NCI-H2227 treated with DMSO at 0.1 percent for 48 hours (cell line): ENCODE data around the gene USP36.
"Not testable (repeated sequence)": the region's sequence is repeated elsewhere in the genome, so short reads cannot be mapped to it uniquely, and the experiment has no call there.

Source experiments
- DNase-seq: peaks from one replicate; lab custom pipeline; 2025; lab: John Stamatoyannopoulos, UW

USP36 gene

DNA sequence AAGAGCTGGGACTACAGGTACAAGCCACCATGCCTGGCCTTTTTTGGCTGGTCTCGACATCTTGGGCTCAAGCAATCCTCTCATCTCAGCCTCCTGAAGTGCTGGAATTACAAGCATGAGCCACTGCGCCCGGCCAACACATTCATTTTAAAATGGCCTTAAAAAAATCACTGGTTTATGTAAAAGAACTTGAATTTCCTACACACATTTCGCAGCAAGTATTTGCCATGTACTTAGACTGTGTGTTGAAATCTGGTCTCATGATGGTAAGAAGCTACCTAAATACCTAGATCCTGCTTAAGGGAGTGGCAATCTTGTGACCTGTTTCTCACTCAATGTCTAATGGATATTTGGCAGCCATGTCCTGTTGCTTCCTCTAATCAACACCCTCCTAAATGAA is 50.1 kb downstream of the USP36 start:
- DNase-seq: no peak

DNA sequence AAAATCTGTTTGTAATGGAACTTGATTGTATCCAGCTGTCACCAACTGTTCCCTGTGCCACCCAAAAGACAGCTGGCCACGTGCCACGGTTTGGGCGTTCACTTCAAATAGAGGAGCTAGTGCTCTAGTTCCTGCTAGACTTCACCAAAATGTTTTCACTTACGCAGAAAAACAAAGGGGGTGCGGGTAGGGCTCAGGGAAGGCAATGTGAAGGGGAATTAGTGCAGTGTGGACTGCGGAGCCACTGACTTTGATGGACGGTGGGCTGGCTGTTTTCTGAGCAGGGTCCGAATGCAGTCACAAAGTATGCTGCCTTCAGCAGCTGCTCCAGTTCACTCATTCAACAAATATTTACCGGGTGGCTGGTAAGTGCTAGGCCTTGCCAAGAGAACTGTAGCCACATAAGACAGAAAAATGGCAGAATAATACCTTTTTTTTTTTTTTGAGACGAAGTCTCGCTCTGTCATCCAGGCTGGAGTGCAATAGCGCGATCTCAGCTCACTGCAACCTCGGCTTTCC is 50.9 kb downstream of the USP36 start:
- no peak for DNase-seq

DNA sequence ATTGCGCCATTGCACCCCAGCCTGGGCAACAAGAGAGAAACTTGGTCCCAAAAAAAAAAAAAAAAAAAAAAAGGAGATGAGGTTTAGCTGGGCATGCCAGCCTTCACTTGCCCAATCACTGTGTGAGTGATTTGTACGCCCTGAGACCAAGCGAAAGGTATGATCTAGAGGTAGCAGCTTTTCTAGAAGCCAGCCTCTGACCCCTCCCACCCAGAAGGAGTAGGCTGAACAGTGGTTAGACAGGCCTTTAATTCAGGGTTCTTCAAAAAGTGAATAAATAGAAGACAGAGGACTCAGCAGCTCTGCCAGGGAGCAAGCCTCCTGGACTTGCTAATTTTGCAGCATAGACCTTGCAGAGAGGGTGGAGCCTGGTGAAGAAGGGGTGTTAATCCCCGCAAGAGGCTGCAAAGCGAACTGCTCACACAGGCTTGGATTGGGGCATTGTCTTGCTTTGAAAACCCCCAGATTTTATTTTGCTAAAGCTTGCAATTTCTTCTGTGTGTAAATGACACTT is 51.4 kb downstream of the USP36 start:
- no peak for DNase-seq

DNA sequence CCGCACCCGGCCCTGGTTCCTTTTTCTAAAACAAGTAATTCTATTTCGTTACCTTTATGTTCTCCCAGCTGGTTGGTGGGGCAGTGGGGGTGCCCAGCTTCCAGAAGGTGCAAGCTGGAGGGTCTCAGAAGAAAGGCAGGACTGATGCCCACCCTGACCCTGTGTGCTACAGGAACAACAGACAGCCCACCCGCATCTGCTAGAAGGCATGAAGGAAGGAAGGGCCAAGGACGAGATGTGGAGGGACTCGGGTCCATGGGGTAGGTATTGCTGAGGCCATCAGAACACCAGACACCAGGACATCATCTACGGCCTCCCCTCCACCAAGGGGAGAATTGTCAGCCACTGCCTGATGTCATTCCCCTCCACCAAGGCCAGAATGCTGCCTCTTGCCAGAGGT is 52.2 kb downstream of the USP36 start:
- DNase-seq: no peak

DNA sequence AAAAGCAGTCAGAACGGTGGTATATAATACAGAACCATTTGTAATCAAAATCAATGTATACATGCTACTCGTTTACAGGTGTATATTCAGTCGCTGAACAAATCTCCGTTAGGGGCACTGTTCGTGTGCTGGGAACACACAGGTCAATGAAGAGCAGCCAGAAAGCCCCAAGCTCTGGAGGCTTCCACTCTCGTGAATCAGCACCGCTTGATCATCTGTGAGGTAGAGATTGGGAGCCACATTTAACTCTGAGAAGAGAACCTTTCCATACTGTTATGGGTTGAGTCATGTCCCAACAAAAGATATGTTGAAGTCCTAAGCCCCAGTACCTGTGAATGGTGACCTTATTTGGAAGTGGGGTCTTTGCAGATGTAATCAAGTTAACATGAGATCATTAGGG is 53.2 kb downstream of the USP36 start:
- no peak for DNase-seq

DNA sequence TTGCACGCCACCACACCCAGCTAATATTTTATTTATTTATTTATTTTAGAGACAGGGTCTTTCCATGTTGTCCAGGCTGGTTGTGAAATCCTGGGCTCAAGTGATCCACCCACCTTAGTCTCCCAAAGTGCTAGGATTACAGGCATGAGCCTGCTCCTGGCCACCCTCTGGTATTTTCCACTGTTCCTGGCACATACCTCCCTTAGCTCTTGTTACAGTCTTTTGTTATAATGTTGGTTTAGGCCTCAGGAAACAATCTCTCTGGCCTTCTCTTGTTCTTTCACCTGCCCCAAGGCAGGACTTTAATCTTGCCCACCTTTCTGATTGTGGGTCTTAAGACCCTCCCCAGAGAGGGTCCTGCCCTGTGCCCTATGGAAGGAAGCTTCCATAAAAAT is 55.0 kb downstream of the USP36 start:
- no peak for DNase-seq

DNA sequence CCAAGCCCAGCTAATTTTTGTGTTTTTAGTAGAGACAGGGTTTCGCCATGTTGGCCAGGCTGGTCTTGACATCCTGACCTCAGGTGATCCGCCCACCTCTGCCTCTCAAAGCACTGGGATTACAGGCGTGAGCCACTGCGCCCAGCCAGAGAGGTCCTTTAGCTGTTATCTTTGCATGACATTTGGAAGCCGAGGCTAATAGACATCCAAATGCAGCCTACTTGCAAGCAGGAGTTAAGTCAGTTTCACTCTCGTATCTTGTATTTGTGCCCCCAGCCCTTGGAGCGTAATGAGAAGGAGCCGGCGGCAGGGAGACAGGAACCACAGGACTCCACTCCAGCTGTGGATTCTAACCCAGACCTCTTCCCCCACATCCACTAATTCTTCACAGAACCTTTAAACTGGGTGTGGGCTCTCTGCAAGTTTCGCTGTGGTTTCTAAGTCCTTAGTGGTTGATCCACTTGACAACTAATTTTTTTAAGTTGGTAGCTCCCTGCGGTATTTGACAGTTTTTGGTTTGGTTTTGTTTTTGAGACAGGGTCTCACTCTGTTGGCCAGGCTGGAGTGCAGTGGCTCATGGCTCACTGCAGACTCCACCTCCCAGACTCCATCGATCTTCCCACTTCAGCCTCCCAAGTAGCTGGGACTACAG is 55.5 kb downstream of the USP36 start:
- no peak for DNase-seq

DNA sequence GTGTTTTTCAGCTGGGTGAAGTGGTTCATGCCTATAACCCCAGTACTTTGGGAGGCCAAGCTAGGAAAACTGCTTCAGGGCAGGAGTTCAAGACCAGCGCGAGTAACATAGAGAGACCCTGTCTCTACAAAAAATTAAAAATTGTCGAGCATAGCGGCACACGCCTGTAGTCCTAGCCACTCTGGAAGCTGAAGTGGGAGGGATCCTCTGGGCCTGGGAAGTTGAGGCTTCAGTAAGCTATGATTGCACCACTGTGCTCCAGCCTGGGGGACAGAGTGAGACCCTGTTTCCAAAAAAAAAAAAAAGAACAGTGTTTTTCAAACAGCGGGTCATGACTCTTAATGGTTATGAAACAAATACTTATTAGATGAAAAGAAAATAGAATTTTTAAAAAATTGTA is 56.3 kb downstream of the USP36 start:
- no peak for DNase-seq

DNA sequence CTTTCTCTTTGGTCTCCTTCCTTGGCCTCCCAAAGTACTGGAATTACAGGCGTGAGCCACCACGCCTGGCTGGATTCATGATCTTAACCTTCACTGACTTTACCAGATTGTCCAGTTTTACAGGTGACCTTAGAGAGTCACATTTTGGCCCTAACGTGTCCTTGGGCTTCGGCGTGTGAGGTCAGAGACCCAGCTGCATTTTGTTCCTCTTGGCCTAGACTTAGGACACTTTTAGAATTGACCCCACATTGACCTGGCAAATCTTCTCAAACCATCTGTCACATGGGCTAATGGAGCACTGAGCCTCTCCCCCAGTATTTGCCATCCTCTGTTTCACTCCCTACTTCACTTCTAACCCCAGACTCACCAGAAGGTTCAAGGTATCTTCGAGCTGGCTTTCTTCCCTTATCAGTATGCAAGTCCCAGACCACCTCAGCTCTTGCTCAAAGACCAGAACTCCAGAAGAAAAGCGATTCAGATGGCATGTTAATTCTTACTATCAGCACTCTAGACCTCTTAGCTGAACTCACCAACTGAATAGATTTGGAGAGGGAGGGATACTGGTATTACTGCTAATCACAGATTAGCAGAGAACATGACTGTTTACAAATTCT is 56.8 kb downstream of the USP36 start:
- DNase-seq: no peak

DNA sequence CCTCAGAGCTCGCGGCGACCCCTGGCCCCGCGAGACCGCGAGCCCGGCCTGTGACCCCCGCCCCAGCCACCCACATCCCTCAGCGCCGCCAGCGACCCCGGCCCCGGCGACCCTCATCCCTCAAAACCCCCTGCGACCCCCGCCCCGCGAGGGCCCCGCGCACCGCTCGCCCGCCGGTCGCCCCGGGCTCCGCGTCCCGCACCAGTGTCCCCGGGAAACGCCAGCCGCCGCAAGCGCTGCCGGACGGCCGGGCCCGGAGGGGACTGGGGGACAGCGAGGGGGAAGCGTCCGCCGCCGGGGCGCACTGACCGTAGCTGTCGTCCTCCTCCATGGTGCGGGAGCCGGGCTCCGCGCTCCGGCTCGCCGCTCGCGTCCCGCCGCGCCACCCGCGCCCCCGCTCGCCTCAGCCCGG is 58.7 kb downstream of the USP36 start, which contains the start of gene CYTH1:
TSS of gene CYTH1 (minus strand) at position 381 of the 412 bp plus-strand sequence. CDS start at position 331, 50 bp downstream.
- no peak for DNase-seq

DNA sequence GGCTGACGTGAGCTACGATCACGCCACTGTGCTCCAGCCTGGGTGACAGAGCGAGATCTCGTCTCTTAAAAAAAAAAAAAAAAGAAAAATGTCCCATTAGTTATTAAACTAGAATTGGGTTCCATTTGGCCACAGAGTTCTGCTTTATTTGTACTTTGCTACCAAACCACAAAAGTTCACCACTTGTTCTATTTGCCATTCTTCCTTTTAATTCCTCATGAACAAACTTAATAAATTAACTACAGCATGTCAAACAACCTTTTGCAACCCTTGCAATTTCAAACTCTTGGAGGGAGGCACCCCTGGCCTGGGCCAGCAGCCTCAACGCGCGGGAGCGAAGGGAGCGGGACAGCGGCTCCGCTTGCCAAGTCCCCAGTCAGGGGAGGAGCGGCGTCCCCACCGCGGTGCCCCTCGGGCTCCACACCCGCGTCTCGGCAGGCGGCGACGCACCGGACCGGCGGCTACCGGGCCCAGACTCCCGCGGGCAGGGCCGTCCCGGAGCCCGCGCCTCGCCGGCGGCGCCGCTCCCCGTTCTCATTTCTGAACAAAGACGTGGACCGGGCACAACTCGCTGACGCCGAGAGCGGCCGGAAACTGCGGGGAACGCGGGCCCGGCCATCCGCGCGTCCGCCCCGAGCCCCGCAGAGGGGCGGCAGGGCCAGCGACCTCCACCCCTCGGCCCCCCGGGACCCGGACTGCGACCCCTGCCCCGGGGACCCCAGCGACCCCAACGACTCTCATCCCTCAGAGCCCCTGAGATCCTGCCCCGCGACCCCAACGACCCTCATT is 59.3 kb downstream of the USP36 start:
- no peak for DNase-seq

DNA sequence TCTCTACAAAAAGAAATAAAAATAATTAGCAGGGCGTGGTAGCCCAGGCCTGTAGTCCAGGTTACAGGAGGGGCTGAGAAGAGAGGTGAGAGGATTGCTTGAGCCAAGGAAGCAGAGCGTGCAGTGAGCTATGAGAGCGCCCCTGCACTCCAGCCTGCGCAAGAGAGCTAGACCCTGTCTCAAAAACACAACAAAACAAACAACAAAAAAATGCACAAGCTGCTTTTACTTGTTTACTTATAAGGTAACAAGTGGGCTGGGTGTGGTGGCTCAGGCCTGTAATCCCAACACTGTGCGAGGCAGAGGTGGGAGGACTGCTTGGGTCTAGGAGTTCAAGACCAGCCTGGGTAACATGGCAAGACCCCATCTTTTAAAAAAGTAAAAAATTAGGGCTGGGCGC is 60.3 kb downstream of the USP36 start:
- no peak for DNase-seq

DNA sequence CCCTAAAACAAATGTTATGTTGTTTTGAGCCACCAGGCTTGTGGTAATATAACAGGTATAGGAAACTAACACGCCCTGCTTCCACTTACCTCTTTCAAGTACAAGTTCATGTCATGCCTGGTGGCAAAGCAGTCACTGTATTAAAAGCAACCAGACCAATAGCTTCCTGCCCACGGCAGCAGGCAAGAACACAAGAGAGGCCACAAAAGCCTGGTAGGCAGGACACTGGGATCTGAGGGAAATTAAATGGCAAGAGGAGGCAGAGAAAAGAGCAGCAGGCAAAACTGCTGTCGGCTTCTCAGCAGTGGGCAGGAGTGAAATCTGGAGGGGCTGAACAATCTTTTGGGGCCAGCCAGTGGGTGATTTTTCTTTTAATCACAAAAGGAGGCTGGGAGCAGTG is 60.8 kb downstream of the USP36 start:
- no peak for DNase-seq

DNA sequence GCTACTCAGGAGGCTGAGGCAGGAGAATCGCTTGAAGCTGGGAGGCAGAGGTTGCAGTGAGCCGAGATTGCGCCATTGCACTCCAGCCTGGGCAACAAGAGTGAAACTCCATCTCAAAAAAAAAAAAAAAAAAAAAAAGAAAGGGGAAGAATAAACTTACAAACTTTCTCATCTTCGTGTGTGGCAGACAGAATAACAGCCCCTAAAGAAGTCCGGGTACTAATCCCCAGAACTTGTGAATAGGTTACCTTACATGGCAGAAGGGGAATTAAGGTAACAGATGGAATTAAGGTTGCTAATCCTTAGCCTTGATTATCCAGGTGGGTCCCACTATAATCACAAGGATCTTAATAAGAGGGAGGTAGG is 61.3 kb downstream of the USP36 start:
- DNase-seq: not testable (repeated sequence)

DNA sequence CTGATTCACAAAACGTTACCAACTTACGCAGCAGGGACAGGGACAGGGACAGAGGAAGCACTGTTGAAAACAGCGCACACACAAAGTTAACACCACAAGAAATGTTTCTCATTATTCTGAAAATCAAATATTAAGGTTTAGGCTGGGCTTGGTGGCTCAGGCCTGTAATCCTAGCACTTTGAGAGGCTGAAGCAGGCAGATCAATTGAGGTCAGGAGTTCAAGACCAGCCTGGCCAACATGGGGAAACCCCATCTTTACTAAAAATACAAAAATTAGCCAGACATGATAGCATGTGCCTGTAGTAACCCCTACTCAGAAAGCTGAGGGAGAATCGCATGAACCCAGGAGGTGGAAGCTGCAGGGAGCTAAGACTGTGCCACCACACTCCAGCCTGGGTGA is 62.7 kb downstream of the USP36 start:
- no peak for DNase-seq

DNA sequence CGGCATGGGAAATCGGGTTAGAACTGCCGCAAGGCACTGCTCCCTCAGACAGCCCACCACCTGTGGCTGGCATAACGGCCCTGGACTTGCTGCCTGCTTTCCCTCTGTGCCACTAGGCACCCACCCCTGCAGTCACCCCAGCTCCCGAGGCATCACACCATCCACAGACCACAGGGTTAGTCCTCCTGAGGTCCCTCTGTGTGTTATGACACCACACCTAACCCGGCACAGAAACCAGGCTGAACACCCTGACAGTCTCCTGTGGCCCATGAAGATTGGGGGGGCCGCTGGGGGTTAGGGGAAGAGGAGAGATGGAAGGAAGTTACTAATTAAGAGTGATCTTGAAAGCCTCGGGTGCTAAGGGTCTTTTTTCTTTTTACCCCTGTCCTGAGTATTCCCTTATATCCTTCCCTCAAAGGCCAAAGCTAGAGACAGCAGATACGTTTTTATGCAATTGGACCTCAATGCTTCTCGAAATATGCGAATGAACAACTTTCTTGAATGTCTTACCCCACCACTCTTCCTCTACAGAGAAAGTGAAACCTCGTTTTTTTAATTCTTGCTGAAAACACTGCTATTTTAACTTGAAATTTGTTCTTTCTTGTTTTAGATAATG is 65.5 kb downstream of the USP36 start:
- DNase-seq: no peak

DNA sequence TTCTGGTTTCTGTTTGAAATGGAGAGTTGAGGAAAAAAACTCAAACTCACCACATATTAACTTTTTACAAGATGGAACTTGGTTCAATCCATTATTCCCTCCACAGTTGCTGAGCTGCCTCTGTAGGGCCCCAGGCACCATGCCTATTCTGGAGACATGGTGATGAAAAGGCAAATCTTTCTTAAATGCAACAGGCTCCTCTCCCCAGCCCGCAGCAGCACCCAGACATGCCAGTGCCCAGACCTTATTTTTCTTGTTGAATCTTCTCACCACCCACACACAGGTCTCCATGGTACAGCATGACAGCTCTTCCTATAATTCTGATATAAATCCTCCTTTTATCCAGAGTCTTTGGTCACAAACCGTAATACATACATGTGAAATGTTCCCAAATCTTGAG is 66.2 kb downstream of the USP36 start:
- DNase-seq: no peak

DNA sequence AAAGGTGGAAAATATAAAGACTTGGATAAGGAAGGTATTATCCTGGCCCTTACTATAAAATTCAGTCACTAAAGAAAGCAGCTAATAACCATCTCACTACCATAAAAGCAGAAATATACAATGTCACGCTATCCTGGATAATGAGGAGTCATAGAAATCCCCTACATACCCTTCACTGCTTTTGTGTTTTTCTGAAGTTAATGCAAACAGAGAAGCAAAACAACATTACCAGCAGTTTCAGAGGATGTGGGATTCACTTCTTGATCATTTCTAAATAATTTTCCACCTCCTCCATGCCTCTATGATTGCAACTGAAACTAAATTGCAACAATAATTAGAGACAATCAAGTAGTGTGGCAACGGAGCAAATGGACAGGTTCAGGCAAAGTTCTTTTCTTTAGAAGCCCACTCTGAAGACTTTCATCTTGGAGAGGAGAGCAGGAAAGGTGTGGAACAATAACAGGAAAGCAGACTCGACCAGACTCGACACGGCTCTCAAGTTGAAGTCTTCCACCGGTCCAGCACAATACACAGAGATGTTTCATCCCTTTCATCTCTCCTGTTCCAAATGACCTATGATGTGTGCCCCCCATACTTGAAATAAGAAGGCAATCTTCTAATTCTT is 68.7 kb downstream of the USP36 start:
- DNase-seq: no peak

DNA sequence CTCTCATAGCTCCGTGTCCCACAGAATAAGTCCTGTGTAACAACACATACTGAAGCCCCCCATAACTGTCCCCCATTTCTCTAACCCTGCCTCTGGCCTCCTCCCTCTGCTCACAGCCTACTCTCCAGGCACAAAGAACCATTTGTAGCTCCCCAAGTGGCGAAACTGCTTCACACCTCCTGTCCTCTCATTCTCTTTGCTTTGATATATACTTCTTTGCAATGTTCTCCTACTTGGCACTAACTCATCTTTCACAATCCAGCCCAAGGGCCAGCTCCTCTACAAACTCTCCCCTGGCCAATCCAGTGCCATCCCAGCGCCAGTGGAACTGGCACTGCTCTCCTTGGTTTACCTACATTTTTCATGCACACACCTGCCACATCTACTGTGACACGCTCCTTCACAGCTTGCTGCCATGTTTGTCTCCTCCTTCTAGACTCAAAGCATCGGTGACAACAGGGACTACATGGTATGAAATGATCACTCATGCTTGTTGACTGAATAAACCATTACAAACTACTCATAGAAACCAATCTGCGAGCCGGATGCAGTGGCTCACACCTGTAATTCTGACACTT is 71.3 kb downstream of the USP36 start:
- DNase-seq: no peak

DNA sequence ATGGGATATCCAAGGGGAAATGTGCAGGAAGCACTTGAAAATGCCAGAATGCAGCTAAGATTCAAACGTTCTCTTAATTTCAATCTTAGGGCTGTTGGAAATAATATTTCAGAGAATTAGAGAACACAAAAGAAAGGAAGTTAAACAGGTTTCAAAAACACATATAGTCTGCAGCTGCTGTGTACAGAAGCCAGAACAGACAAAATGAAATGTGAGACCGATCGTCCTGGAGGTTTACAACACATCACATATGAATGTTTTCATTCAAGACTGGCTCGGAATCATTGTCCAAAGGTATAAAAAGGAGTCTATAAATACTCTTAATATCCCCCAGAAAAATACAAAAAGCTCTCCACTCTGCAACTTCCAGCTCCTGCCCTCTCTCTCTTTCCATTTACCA is 72.8 kb downstream of the USP36 start:
- no peak for DNase-seq

DNA sequence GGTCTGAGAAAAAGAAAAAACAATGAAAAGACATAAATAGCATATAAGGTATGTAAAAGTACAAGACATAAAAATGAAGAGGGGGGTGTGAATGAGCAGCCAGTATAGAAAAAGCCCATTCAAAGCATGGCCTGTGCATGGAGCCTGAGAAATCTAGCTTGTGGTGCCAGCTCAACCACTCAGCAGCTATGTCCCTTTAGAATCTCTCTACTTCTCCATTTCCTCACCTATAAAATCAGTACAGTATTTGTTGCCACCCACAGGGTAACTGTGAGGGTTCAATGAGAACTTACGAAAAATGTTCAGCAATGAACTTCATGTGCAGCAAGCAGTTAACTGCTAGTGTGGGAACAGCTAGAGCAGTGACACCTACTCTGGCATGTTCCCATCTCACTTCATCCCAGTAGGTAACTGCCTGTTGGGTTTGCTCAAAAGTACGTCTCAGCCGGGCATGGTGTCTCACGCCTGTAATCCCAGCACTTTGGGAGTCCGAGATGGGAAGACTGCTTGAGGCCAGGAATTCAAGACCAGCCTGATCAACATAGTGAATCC is 73.8 kb downstream of the USP36 start:
- DNase-seq: no peak
